H1 (cell line): ENCODE measurements around the gene GAK. TPM values are rescaled to one million over a fixed set of nuclear protein-coding genes. Genes with fewer than 3 reads are reported as not detected.

Source experiments
- CTCF ChIA-PET: fragments of 300-600 bp; sonication (Branson Sonifier 250); formaldehyde crosslinking; loops from one replicate; lab custom pipeline; 2021; ENCODE audit not compliant: partially characterized antibody; lab: Charles Lee
- POLR2A ChIA-PET: fragments of 300-600 bp; sonication (Branson Sonifier 250); formaldehyde crosslinking; loops from one replicate; lab custom pipeline; 2021; ENCODE audit warnings: inconsistent platforms; ENCODE audit not compliant: partially characterized antibody; lab: Charles Lee
- DNase-seq, 2 experiments: peaks; one replicate each; pipeline versions ENCODE4 v3.0.0 to v3.0.0-alpha.2; 2010 to 2022; ENCODE audit warnings: low spot score in 2 of 2, low read depth in 1 of 2, mixed read lengths in 1 of 2
- FAIRE-seq: peaks from 2 replicates; lab custom pipeline; 2011; peaks lifted over from hg19 to GRCh38; lab: Jason Lieb, UNC
- H2AFZ ChIP-seq: 2 replicates; pipeline ENCODE4 v1.8.1; 2012; ENCODE audit warnings: low read length, inconsistent platforms
- H2AK5ac ChIP-seq: 2 replicates; pipeline ENCODE4 v1.6.1; 2013; ENCODE audit warnings: low read depth, low read length
- H2BK120ac ChIP-seq: replicated peaks from 2 replicates; pipeline ENCODE3; 2013; ENCODE audit warnings: low read depth, low read length, inconsistent platforms
- H2BK12ac ChIP-seq: 2 replicates; pipeline ENCODE4 v1.6.1; 2013; ENCODE audit warnings: low read depth, low read length
- H2BK15ac ChIP-seq: 2 replicates; pipeline ENCODE4 v1.6.1; 2013; ENCODE audit warnings: low read length
- H2BK20ac ChIP-seq: 2 replicates; pipeline ENCODE4 v1.6.1; 2013; ENCODE audit warnings: low read length
- H2BK5ac ChIP-seq: 2 replicates; pipeline ENCODE4 v1.6.1; 2013; ENCODE audit warnings: low read depth, low read length
- H3K14ac ChIP-seq: 2 replicates; pipeline ENCODE4 v1.6.1; 2013; ENCODE audit warnings: inconsistent platforms; ENCODE audit not compliant: insufficient read length
- H3K18ac ChIP-seq: 2 replicates; pipeline ENCODE4 v1.6.1; 2013; ENCODE audit warnings: low read length; ENCODE audit errors: extremely low read depth
- H3K23ac ChIP-seq: 2 replicates; pipeline ENCODE4 v1.6.1; 2013; ENCODE audit warnings: inconsistent platforms; ENCODE audit not compliant: insufficient read length
- H3K23me2 ChIP-seq: 2 replicates; pipeline ENCODE4 v1.6.1; 2013; ENCODE audit warnings: low read depth, low read length
- H3K27ac ChIP-seq: 2 replicates; pipeline ENCODE4 v1.6.1; 2011; ENCODE audit warnings: low read depth, low read length, inconsistent platforms
- H3K27me3 ChIP-seq, 4 experiments: replicated peaks in 1 of 4; 1 replicate in 1 of 4; 2 replicates in 3 of 4; pipeline versions ENCODE4 v1.6.1 to v1.8.1; 2011 to 2013; ENCODE audit warnings: low read length in 3 of 4, mild to moderate bottlenecking in 3 of 4, inconsistent platforms in 2 of 4, mixed read lengths in 2 of 4, moderate library complexity in 1 of 4; ENCODE audit not compliant: control insufficient read depth in 3 of 4, insufficient read depth in 3 of 4; ENCODE audit errors: extremely low read depth in 1 of 4
- H3K36me3 ChIP-seq, 4 experiments: 2 replicates each; pipeline versions ENCODE4 v1.6.1 to v1.8.1; 2011 to 2013; ENCODE audit warnings: mild to moderate bottlenecking in 4 of 4, low read length in 3 of 4, moderate library complexity in 2 of 4, control low read depth in 1 of 4, inconsistent platforms in 1 of 4; ENCODE audit not compliant: insufficient read depth in 4 of 4, control insufficient read depth in 2 of 4
- H3K4ac ChIP-seq: replicated peaks from 2 replicates; pipeline ENCODE3; 2013; ENCODE audit warnings: low read length, low read depth, mixed read lengths, inconsistent platforms; ENCODE audit not compliant: insufficient read length
- H3K4me1 ChIP-seq, 4 experiments: replicated peaks in 1 of 4; 1 replicate in 1 of 4; 2 replicates in 3 of 4; pipeline versions ENCODE4 v1.6.1 to v1.8.1; 2011 to 2013; ENCODE audit warnings: low read length in 3 of 4, inconsistent platforms in 2 of 4, mixed read lengths in 1 of 4; ENCODE audit not compliant: insufficient read depth in 4 of 4, control insufficient read depth in 3 of 4
- H3K4me2 ChIP-seq, 2 experiments: 2 replicates each; pipeline versions ENCODE4 v1.6.1 to v1.8.1; 2011 to 2013; ENCODE audit warnings: low read depth in 2 of 2, low read length in 2 of 2, control low read depth in 1 of 2, inconsistent platforms in 1 of 2, mild to moderate bottlenecking in 1 of 2; ENCODE audit not compliant: insufficient read depth in 1 of 2
- H3K4me3 ChIP-seq, 4 experiments: fragments of 200-600, 300-600 bp in 1 of 4; sonication (generic), shearing (Covaris generic), sonication (Bioruptor Twin) in 1 of 4; 2 replicates each; pipeline versions ENCODE4 v1.5.1 to v1.8.1; 2011 to 2016; ENCODE audit warnings: low read length in 4 of 4, low read depth in 3 of 4, control low read depth in 2 of 4, inconsistent platforms in 2 of 4, mild to moderate bottlenecking in 2 of 4, mixed read lengths in 1 of 4, moderate library complexity in 1 of 4; ENCODE audit not compliant: insufficient read depth in 2 of 4; ENCODE audit errors: extremely low read depth in 1 of 4
- H3K56ac ChIP-seq: replicated peaks from 2 replicates; pipeline ENCODE3; 2013; ENCODE audit warnings: low read depth, mild to moderate bottlenecking, mixed read lengths, low read length, inconsistent platforms; ENCODE audit not compliant: insufficient read length
- H3K79me1 ChIP-seq: 2 replicates; pipeline ENCODE4 v1.6.1; 2013; ENCODE audit warnings: low read depth, low read length, control low read depth
- H3K79me2 ChIP-seq, 2 experiments: 2 replicates each; pipeline versions ENCODE4 v1.6.1 to v1.8.1; 2012 to 2013; ENCODE audit warnings: low read length in 2 of 2, mild to moderate bottlenecking in 2 of 2, inconsistent platforms in 1 of 2; ENCODE audit not compliant: insufficient read depth in 2 of 2, control insufficient read depth in 1 of 2
- H3K9ac ChIP-seq, 4 experiments: replicated peaks in 1 of 4; 1 replicate in 1 of 4; 2 replicates in 3 of 4; pipeline versions ENCODE4 v1.6.1 to v1.8.1; 2011 to 2013; ENCODE audit warnings: low read depth in 3 of 4, low read length in 3 of 4, control low read depth in 2 of 4, mild to moderate bottlenecking in 2 of 4, moderate library complexity in 2 of 4, inconsistent platforms in 1 of 4; ENCODE audit errors: extremely low read depth in 1 of 4
- H3K9me3 ChIP-seq, 2 experiments: 2 replicates each; pipeline versions ENCODE4 v1.6.1 to v1.8.1; 2012 to 2013; ENCODE audit warnings: mild to moderate bottlenecking in 2 of 2, moderate library complexity in 2 of 2, control low read depth in 1 of 2, inconsistent platforms in 1 of 2, low read depth in 1 of 2, low read length in 1 of 2, mixed read lengths in 1 of 2; ENCODE audit not compliant: insufficient read depth in 2 of 2
- H4K20me1 ChIP-seq, 2 experiments: replicated peaks in 1 of 2; 2 replicates each; pipeline versions ENCODE3 to v1.8.1; 2011 to 2013; ENCODE audit warnings: inconsistent platforms in 2 of 2, low read length in 2 of 2, mild to moderate bottlenecking in 1 of 2; ENCODE audit not compliant: insufficient read depth in 2 of 2, control insufficient read depth in 1 of 2
- H4K5ac ChIP-seq: 2 replicates; pipeline ENCODE4 v1.6.1; 2013; ENCODE audit warnings: low read length, low read depth, mixed read lengths, inconsistent platforms; ENCODE audit not compliant: insufficient read length
- H4K8ac ChIP-seq: 2 replicates; pipeline ENCODE4 v1.8.0; 2013; ENCODE audit warnings: mild to moderate bottlenecking, moderate library complexity, low read length, inconsistent platforms; ENCODE audit not compliant: insufficient read depth; ENCODE audit errors: extremely low read depth
- H4K91ac ChIP-seq: replicated peaks from 2 replicates; pipeline ENCODE3; 2013; ENCODE audit warnings: low read length, mixed read lengths, inconsistent platforms; ENCODE audit not compliant: insufficient read length
- ASH2L ChIP-seq: fragments of 200-600, 300-600 bp; sonication (generic); IDR thresholded peaks from one replicate; pipeline ENCODE4 v1.7.1; 2017; ENCODE audit warnings: low read length
- EZH2 ChIP-seq: fragments of 200-600 bp; sonication (generic); IDR thresholded peaks from 2 replicates; pipeline ENCODE4 v1.7.1; 2012; ENCODE audit warnings: low read depth, mild to moderate bottlenecking, moderate library complexity, low read length, inconsistent platforms; ENCODE audit not compliant: severe bottlenecking
- POLR2AphosphoS5 ChIP-seq: IDR thresholded peaks from 2 replicates; pipeline ENCODE4 v1.6.1; 2011; ENCODE audit warnings: low read depth, low read length
- SP2 ChIP-seq: IDR thresholded peaks from 2 replicates; pipeline ENCODE4 v1.6.1; 2012; ENCODE audit warnings: mild to moderate bottlenecking, low read length, inconsistent platforms
- SUZ12 ChIP-seq: fragments of 200-600 bp; sonication (generic); IDR thresholded peaks from 2 replicates; pipeline ENCODE4 v1.6.1; 2012; ENCODE audit warnings: mild to moderate bottlenecking, inconsistent platforms, low read length, moderate library complexity, mixed read lengths
- TEAD4 ChIP-seq: IDR thresholded peaks from 2 replicates; pipeline ENCODE4 v1.6.1; 2012; ENCODE audit warnings: low read depth, low read length, inconsistent platforms, mixed read lengths
- YY1 ChIP-seq: IDR thresholded peaks from 2 replicates; pipeline ENCODE4 v1.6.1; 2011; ENCODE audit warnings: low read depth, mild to moderate bottlenecking, low read length
- ZNF274 ChIP-seq: IDR thresholded peaks from 2 replicates; pipeline ENCODE4 v1.7.0; 2012; ENCODE audit warnings: low read length, borderline replicate concordance; ENCODE audit errors: extremely low read depth
- WGBS, 2 experiments: shearing (Covaris generic) in 1 of 2; methylation state at CpG; one replicate each; pipeline versions ENCODE4 v1.1.6 to v1.1.7; 2013 to 2015; ENCODE audit warnings: low lambda C conversion rate in 2 of 2, mixed read lengths in 2 of 2, inconsistent platforms in 1 of 2, low coverage in 1 of 2, missing lambda C conversion rate in 1 of 2; ENCODE audit not compliant: insufficient replicate concordance in 2 of 2, insufficient coverage in 1 of 2, insufficient read length in 1 of 2; ENCODE audit errors: extremely low coverage in 1 of 2, missing lambda C conversion rate in 1 of 2; 5-methylcytosine and 5-hydroxymethylcytosine counted together
- polyA plus RNA-seq, 7 experiments: library from polyadenylated mRNA; depleted of rRNA in 3 of 7; stranded (reverse) in 5 of 7; unstranded in 2 of 7; fragments of >200 nt in 5 of 7; fragments of 200-250 nt in 2 of 7; gene quantifications; 1 replicate in 5 of 7; 2 replicates in 1 of 7; 4 replicates in 1 of 7; pipeline versions ENCODE4 v1.2.1 to v1.2.3, GENCODE V29; 2011 to 2013; ENCODE audit warnings: missing spikeins in 2 of 7, mixed read lengths in 2 of 7
- total RNA-seq: library from RNA; stranded (reverse); fragmentation: NEBNext Ultra II Directional; extraction: Animal tissue kit (Norgen Biotek cat#: 25700); gene quantifications from 2 replicates; pipeline ENCODE4 v1.2.1, GENCODE V29; 2021

GAK gene
- total and polyA plus RNA-seq, 2 of the 8 experiments (the other 6 are each of a cell fraction or from before 2014, with no cell fraction given) = 31.5 to 70.8 TPM

- H3K36me3 ChIP-seq = no peaks in the 10 kb centered on the region
- no peak overlapping the region for H2AK5ac ChIP-seq
- no peak overlapping the region for H2BK12ac ChIP-seq
- no peak overlapping the region for H4K8ac ChIP-seq
- no peaks in the 10 kb centered on the region for H3K4me1 ChIP-seq
- no peak overlapping the region for H2BK15ac ChIP-seq
- no peak overlapping the region for H3K9ac ChIP-seq
- H3K79me1 ChIP-seq = no peaks in the 10 kb centered on the region; the same call in 1 of the 2 replicates
- H4K20me1 ChIP-seq = no peaks in the 10 kb centered on the region
- H3K23ac ChIP-seq = no peak overlapping the region
- H3K4ac ChIP-seq = no peak overlapping the region
- no peak for TF ChIP-seq ZNF274
- no peak for TF ChIP-seq SUZ12
- no peak for TF ChIP-seq EZH2
- TF ChIP-seq POLR2AphosphoS5 = no peak
- no peak for TF ChIP-seq SP2
- no peak for TF ChIP-seq TEAD4
- no peak for TF ChIP-seq YY1
- no peak for TF ChIP-seq ASH2L
- WGBS, 2 experiments = 77% methylated on average over 5 of the region's 5 CpGs; no CpG with 5 or more reads in 1 of the 2 experiments
- H3K27me3 ChIP-seq = peaks cover 7 to 44% (median 29%) of the 10 kb centered on the region in 4 experiments
- no peak overlapping the region for H4K91ac ChIP-seq
- H3K9me3 ChIP-seq = peaks cover 0 to 5% of the 10 kb centered on the region in 2 experiments; a peak in 1 of 4 replicates
- no peaks in the 10 kb centered on the region for H3K79me2 ChIP-seq
- CTCF ChIA-PET = interaction anchor here (0.7 kb wide), 1 partner anchor 17 kb away, joined by 3 read pairs; no protein-coding TSS in a partner anchor
- no peak overlapping the region for H2BK120ac ChIP-seq
- H3K18ac ChIP-seq = no peak overlapping the region
- H2BK5ac ChIP-seq = no peak overlapping the region
- no peak overlapping the region for H2AFZ ChIP-seq
- no peak overlapping the region for H3K27ac ChIP-seq
- no peaks in the 10 kb centered on the region for H3K23me2 ChIP-seq
- H3K14ac ChIP-seq = no peak overlapping the region
- DNase-seq = no peak
- no peak overlapping the region for H3K4me3 ChIP-seq
- FAIRE-seq = no peak
- H2BK20ac ChIP-seq = no peak overlapping the region
- no peak overlapping the region for H3K4me2 ChIP-seq
- H4K5ac ChIP-seq = no peak overlapping the region
- POLR2A ChIA-PET = interaction anchor here (1.0 kb wide), 1 partner anchor 15 kb away, joined by 3 read pairs; no protein-coding TSS in a partner anchor
- H3K56ac ChIP-seq = no peak overlapping the region
These were observed 124.3 kb downstream of the GAK start for GRCh38 chr4:807792-808191.
